HG02938 (cell line): ENCODE results near the gene SOCS2.
A peak's percentile ranks its signal among the peaks of the same experiment; 100 is the strongest.

Source experiments
- ATAC-seq: cut with Tn5 transposase; IDR thresholded peaks from one replicate; pipeline ENCODE4 v1.9.1; 2021; ENCODE audit warnings: mild to moderate bottlenecking, moderate library complexity; ENCODE audit not compliant: unreplicated experiment

The SOCS2 gene

GRCh38 chr12:93565760-93566159, 6.7 kb upstream of the SOCS2 start:
- ATAC-seq: no peak

- no peak for ATAC-seq
Measured at GRCh38 chr12:93567174-93567573, 5.3 kb upstream of the SOCS2 start.

- ATAC-seq: no peak
Measured at GRCh38 chr12:93568091-93568490, 4.4 kb upstream of the SOCS2 start.

GRCh38 chr12:93569301-93569655, 3.2 kb upstream of the SOCS2 start:
- no peak for ATAC-seq

- peak; percentile 28 for ATAC-seq
Measured at GRCh38 chr12:93569656-93570551, 2.6 kb upstream of the SOCS2 start.

- peak; percentile 47 for ATAC-seq
Measured at GRCh38 chr12:93570552-93571364, 1.7 kb upstream of the SOCS2 start.

- ATAC-seq: peak; percentile 24
Measured at GRCh38 chr12:93571365-93571924, 1.0 kb upstream of the SOCS2 start.

GRCh38 chr12:93572712-93573551, 457 bp downstream of the SOCS2 start:
- ATAC-seq: no peak

- ATAC-seq: no peak
Measured at GRCh38 chr12:93573552-93574223, 1.2 kb downstream of the SOCS2 start.

GRCh38 chr12:93577222-93577621, 4.7 kb downstream of the SOCS2 start:
- ATAC-seq: no peak

- no peak for ATAC-seq
Measured at GRCh38 chr12:93578221-93578620, 5.7 kb downstream of the SOCS2 start.

- no peak for ATAC-seq
Measured at GRCh38 chr12:93580682-93581081, 8.2 kb downstream of the SOCS2 start.

GRCh38 chr12:93581370-93581769, 8.9 kb downstream of the SOCS2 start:
- no peak for ATAC-seq

GRCh38 chr12:93582351-93582750, 9.9 kb downstream of the SOCS2 start:
- no peak for ATAC-seq

GRCh38 chr12:93583627-93584392, 11.3 kb downstream of the SOCS2 start:
- no peak for ATAC-seq

- no peak for ATAC-seq
Measured at GRCh38 chr12:93585247-93585646, 12.8 kb downstream of the SOCS2 start.

- ATAC-seq: no peak
Measured at GRCh38 chr12:93587611-93588010, 15.1 kb downstream of the SOCS2 start.

GRCh38 chr12:93589081-93589480, 16.6 kb downstream of the SOCS2 start:
- ATAC-seq: no peak

GRCh38 chr12:93591137-93591868, 18.8 kb downstream of the SOCS2 start:
- peak; percentile 75 for ATAC-seq
